Measurements from ENCODE around the gene RSAD2. TPM values are rescaled to one million over a fixed set of nuclear protein-coding genes. Genes with fewer than 3 reads are reported as not detected.
A peak's percentile ranks its signal among the peaks of the same experiment; 100 is the strongest.
"Not testable (repeated sequence)": the region's sequence is repeated elsewhere in the genome, so short reads cannot be mapped to it uniquely, and the experiment has no call there.

Gene RSAD2
- total RNA-seq, 2 donors from 2014 or later, result 2.7 to 11.1 TPM

- ATAC-seq, result peak in 1 of 2 donors; percentile 20
Observed at GRCh38 chr2:6881046-6881445, 3.5 kb downstream of the RSAD2 start.

GRCh38 chr2:6881516-6881915, 3.9 kb downstream of the RSAD2 start:
- DNase-seq (ENCODE audit: low spot score in 2 of 2) (no peak), ATAC-seq (no peak)
- no peaks in the 10 kb centered on the region for H3K36me3 Mint-ChIP-seq
- H3K27ac Mint-ChIP-seq, result peak overlapping the region in 1 of 2 donors; percentile 77
- H3K9me3 Mint-ChIP-seq, result no peaks in the 10 kb centered on the region

More at GRCh38 chr2:6881046-6881445, 3.5 kb downstream of the RSAD2 start:
- Mint-ChIP-seq H3K36me3 (no peaks in the 10 kb centered on the region), H3K27ac (peak overlapping the region; percentile 77 to 96), H3K9me3 (no peaks in the 10 kb centered on the region)
- no peak for DNase-seq (ENCODE audit: low spot score in 2 of 2)

- ATAC-seq (no peak), DNase-seq (ENCODE audit: low spot score in 2 of 2) (no peak)
- Mint-ChIP-seq H3K9me3 (no peaks in the 10 kb centered on the region), H3K36me3 (no peaks in the 10 kb centered on the region), H3K27ac (no peak overlapping the region)
Observed at GRCh38 chr2:6883448-6884122, 6.0 kb downstream of the RSAD2 start.

GRCh38 chr2:6885551-6885950, 8.0 kb downstream of the RSAD2 start:
- Mint-ChIP-seq H3K27ac (no peak overlapping the region), H3K36me3 (no peaks in the 10 kb centered on the region), H3K9me3 (no peaks in the 10 kb centered on the region)
- no peak for DNase-seq (ENCODE audit: low spot score in 2 of 2)
- ATAC-seq, result no peak

GRCh38 chr2:6885968-6886367, 8.4 kb downstream of the RSAD2 start:
- Mint-ChIP-seq H3K9me3 (no peaks in the 10 kb centered on the region), H3K36me3 (no peaks in the 10 kb centered on the region), H3K27ac (no peak overlapping the region)
- no peak for DNase-seq (ENCODE audit: low spot score in 2 of 2)
- ATAC-seq, result no peak

GRCh38 chr2:6887751-6888192, 10.2 kb downstream of the RSAD2 start:
- ATAC-seq, result no peak
- no peaks in the 10 kb centered on the region for H3K36me3 Mint-ChIP-seq
- H3K27ac Mint-ChIP-seq, result no peak overlapping the region
- H3K9me3 Mint-ChIP-seq, result no peaks in the 10 kb centered on the region
- DNase-seq (ENCODE audit: low spot score in 2 of 2), result no peak

- Mint-ChIP-seq H3K36me3 (no peaks in the 10 kb centered on the region), H3K27ac (no peak overlapping the region), H3K9me3 (no peaks in the 10 kb centered on the region)
- ATAC-seq (no peak), DNase-seq (ENCODE audit: low spot score in 2 of 2) (no peak)
Observed at GRCh38 chr2:6888724-6889123, 11.1 kb downstream of the RSAD2 start.

- no peaks in the 10 kb centered on the region for H3K9me3 Mint-ChIP-seq
- H3K36me3 Mint-ChIP-seq, result no peaks in the 10 kb centered on the region
- DNase-seq (ENCODE audit: low spot score in 2 of 2) (no peak), ATAC-seq (no peak)
- H3K27ac Mint-ChIP-seq, result no peak overlapping the region
Observed at GRCh38 chr2:6893876-6894482, 16.4 kb downstream of the RSAD2 start.

- DNase-seq (ENCODE audit: low spot score in 2 of 2), result no peak
- peaks cover 9 to 29% of the 10 kb centered on the region in 2 donors for H3K36me3 Mint-ChIP-seq
- peak overlapping the region in 1 of 2 donors; percentile 89 for H3K27ac Mint-ChIP-seq
- peak; percentile 37 to 50 for ATAC-seq
- H3K9me3 Mint-ChIP-seq, result peaks cover 9 to 19% of the 10 kb centered on the region in 2 donors
Observed at GRCh38 chr2:6896930-6897759, 19.6 kb downstream of the RSAD2 start.

- not testable (repeated sequence) for DNase-seq (ENCODE audit: low spot score in 2 of 2); H3K27ac Mint-ChIP-seq; ATAC-seq
- H3K36me3 Mint-ChIP-seq, result peaks cover 42 to 75% of the 10 kb centered on the region in 2 donors
- peaks cover 22 to 38% of the 10 kb centered on the region in 2 donors for H3K9me3 Mint-ChIP-seq
Observed at GRCh38 chr2:6902581-6902980, 25.0 kb downstream of the RSAD2 start.

- no peak for ATAC-seq
- DNase-seq (ENCODE audit: low spot score in 2 of 2), result no peak
- Mint-ChIP-seq H3K27ac (peak overlapping the region in 1 of 2 donors; percentile 97), H3K36me3 (peaks cover 73 to 91% of the 10 kb centered on the region in 2 donors), H3K9me3 (peaks cover 35 to 36% of the 10 kb centered on the region in 2 donors)
Observed at GRCh38 chr2:6905668-6906067, 28.1 kb downstream of the RSAD2 start.

- H3K36me3 Mint-ChIP-seq, result peaks cover 78 to 91% of the 10 kb centered on the region in 2 donors
- DNase-seq (ENCODE audit: low spot score in 2 of 2) (no peak), ATAC-seq (peak; percentile 80 to 82)
- peaks cover 29 to 38% of the 10 kb centered on the region in 2 donors for H3K9me3 Mint-ChIP-seq
- peak overlapping the region; percentile 96 to 97 for H3K27ac Mint-ChIP-seq
Observed at GRCh38 chr2:6906165-6906741, 28.7 kb downstream of the RSAD2 start.

GRCh38 chr2:6908291-6908690, 30.7 kb downstream of the RSAD2 start:
- Mint-ChIP-seq H3K27ac (peak overlapping the region; percentile 96 to 97), H3K36me3 (peaks cover 77 to 86% of the 10 kb centered on the region in 2 donors), H3K9me3 (peaks cover 11 to 28% of the 10 kb centered on the region in 2 donors)
- DNase-seq (ENCODE audit: low spot score in 2 of 2), result no peak
- ATAC-seq, result peak; percentile 4 to 9

- H3K9me3 Mint-ChIP-seq, result peaks cover 7 to 24% of the 10 kb centered on the region in 2 donors
- H3K36me3 Mint-ChIP-seq, result peaks cover 74 to 85% of the 10 kb centered on the region in 2 donors
- ATAC-seq, result peak; percentile 46 to 60
- H3K27ac Mint-ChIP-seq, result peak overlapping the region; percentile 96 to 97
- no peak for DNase-seq (ENCODE audit: low spot score in 2 of 2)
Observed at GRCh38 chr2:6909431-6910385, 32.1 kb downstream of the RSAD2 start.

- DNase-seq (ENCODE audit: low spot score in 2 of 2), result no peak
- H3K36me3 Mint-ChIP-seq, result peaks cover 69 to 71% of the 10 kb centered on the region in 2 donors
- H3K9me3 Mint-ChIP-seq, result peaks cover 7 to 24% of the 10 kb centered on the region in 2 donors
- peak overlapping the region; percentile 96 to 97 for H3K27ac Mint-ChIP-seq
- ATAC-seq, result no peak
Observed at GRCh38 chr2:6911721-6912120, 34.1 kb downstream of the RSAD2 start.

Data from activated naive CD4-positive, alpha-beta T cell treated with anti-CD3 and anti-CD28 coated beads, Interleukin-2, amount 50 U/mL, for 72 hours (primary cell).